H1 (cell line): ENCODE results near the gene PLXNA3. TPM values are rescaled to one million over a fixed set of nuclear protein-coding genes. Genes with fewer than 3 reads are reported as not detected.

Source experiments
- CREB1 ChIP-seq: IDR thresholded peaks from 2 replicates; pipeline ENCODE4 v1.6.1; 2012; ENCODE audit warnings: inconsistent platforms
- EP300 ChIP-seq, 2 experiments: IDR thresholded peaks; 1 replicate in 1 of 2; 2 replicates in 1 of 2; pipeline ENCODE4 v1.6.1; 2011 to 2012; ENCODE audit warnings: low read depth in 2 of 2, low read length in 2 of 2, mild to moderate bottlenecking in 2 of 2, borderline replicate concordance in 1 of 2, inconsistent platforms in 1 of 2, moderate library complexity in 1 of 2
- RXRA ChIP-seq: IDR thresholded peaks from 2 replicates; pipeline ENCODE4 v1.6.1; 2011; ENCODE audit warnings: low read depth, mild to moderate bottlenecking, low read length, moderate library complexity; ENCODE audit not compliant: insufficient read depth
- SP2 ChIP-seq: IDR thresholded peaks from 2 replicates; pipeline ENCODE4 v1.6.1; 2012; ENCODE audit warnings: mild to moderate bottlenecking, low read length, inconsistent platforms
- SUZ12 ChIP-seq: fragments of 200-600 bp; sonication (generic); IDR thresholded peaks from 2 replicates; pipeline ENCODE4 v1.6.1; 2012; ENCODE audit warnings: mild to moderate bottlenecking, inconsistent platforms, low read length, moderate library complexity, mixed read lengths
- TAF7 ChIP-seq: optimal IDR thresholded peaks from 2 replicates; pipeline ENCODE3; 2011; ENCODE audit warnings: low read depth, mild to moderate bottlenecking, inconsistent platforms, low read length, moderate library complexity, borderline replicate concordance
- ZNF274 ChIP-seq: IDR thresholded peaks from 2 replicates; pipeline ENCODE4 v1.7.0; 2012; ENCODE audit warnings: low read length, borderline replicate concordance; ENCODE audit errors: extremely low read depth
- polyA plus RNA-seq, 7 experiments: library from polyadenylated mRNA; depleted of rRNA in 3 of 7; stranded (reverse) in 5 of 7; unstranded in 2 of 7; fragments of >200 nt in 5 of 7; fragments of 200-250 nt in 2 of 7; gene quantifications; 1 replicate in 5 of 7; 2 replicates in 1 of 7; 4 replicates in 1 of 7; pipeline versions ENCODE4 v1.2.1 to v1.2.3, GENCODE V29; 2011 to 2013; ENCODE audit warnings: missing spikeins in 2 of 7, mixed read lengths in 2 of 7
- total RNA-seq: library from RNA; stranded (reverse); fragmentation: NEBNext Ultra II Directional; extraction: Animal tissue kit (Norgen Biotek cat#: 25700); gene quantifications from 2 replicates; pipeline ENCODE4 v1.2.1, GENCODE V29; 2021

The PLXNA3 gene
- total and polyA plus RNA-seq, 2 of the 8 experiments (the other 6 are each of a cell fraction or from before 2014, with no cell fraction given) = 10.7 to 18.2 TPM

- TF ChIP-seq TAF7 (no peak), ZNF274 (no peak), EP300 (IDR thresholded peaks at IDR 0.05; ENCODE audit: borderline replicate concordance in 1 of 2, low read depth in 2 of 2, low read length in 2 of 2) (no peak), SUZ12 (no peak), RXRA (no peak), SP2 (no peak), CREB1 (no peak)
Observed at GRCh38 chrX:154450312-154450711, 7.8 kb upstream of the PLXNA3 start (continued).
